ENCODE results near the gene NCF4.
A peak's percentile ranks its signal among the peaks of the same experiment; 100 is the strongest.

The NCF4 gene

GRCh38 chr22:36860821-36861659 is at the start of gene NCF4:
TSS of gene NCF4 (plus strand) at chr22:36861006. CDS start at chr22:36861172, 166 bp downstream.
- DNase-seq = peak; percentile 94 to 97

- DNase-seq = no peak
Observed at GRCh38 chr22:36811094-36811800, 49.6 kb upstream of the NCF4 start.

- no peak for DNase-seq
Observed at GRCh38 chr22:36814801-36815200, 46.0 kb upstream of the NCF4 start.

- DNase-seq = no peak
Observed at GRCh38 chr22:36815558-36816338, 45.1 kb upstream of the NCF4 start.

- DNase-seq = no peak
Observed at GRCh38 chr22:36816339-36816635, 44.5 kb upstream of the NCF4 start.

GRCh38 chr22:36816636-36817524 is 43.9 kb upstream of the NCF4 start, which contains the start of gene PVALB:
TSS of gene PVALB (minus strand) at chr22:36817035. CDS start at chr22:36817005, 30 bp downstream.
- DNase-seq = no peak

- no peak for DNase-seq
Observed at GRCh38 chr22:36817525-36817848, 43.3 kb upstream of the NCF4 start.

- no peak for DNase-seq
Observed at GRCh38 chr22:36818010-36818642, 42.7 kb upstream of the NCF4 start.

- no peak for DNase-seq
Observed at GRCh38 chr22:36819112-36819511, 41.7 kb upstream of the NCF4 start.

GRCh38 chr22:36822581-36822980 is 38.2 kb upstream of the NCF4 start:
- no peak for DNase-seq

- DNase-seq = no peak
Observed at GRCh38 chr22:36823186-36823839, 37.5 kb upstream of the NCF4 start.

GRCh38 chr22:36824655-36825054 is 36.2 kb upstream of the NCF4 start:
- DNase-seq = no peak

- no peak for DNase-seq
Observed at GRCh38 chr22:36826262-36826661, 34.5 kb upstream of the NCF4 start.

GRCh38 chr22:36828815-36829214 is 32.0 kb upstream of the NCF4 start:
- DNase-seq = no peak

- DNase-seq = no peak
Observed at GRCh38 chr22:36829370-36830002, 31.3 kb upstream of the NCF4 start.

GRCh38 chr22:36830601-36831000 is 30.2 kb upstream of the NCF4 start:
- no peak for DNase-seq

GRCh38 chr22:36831206-36831605 is 29.6 kb upstream of the NCF4 start:
- no peak for DNase-seq

- no peak for DNase-seq
Observed at GRCh38 chr22:36831717-36832116, 29.1 kb upstream of the NCF4 start.

GRCh38 chr22:36833073-36833472 is 27.7 kb upstream of the NCF4 start:
- no peak for DNase-seq

- no peak for DNase-seq
Observed at GRCh38 chr22:36835903-36836302, 24.9 kb upstream of the NCF4 start.

Data from AML-193 (cell line).